ENCODE data around the gene GXYLT2. TPM values are rescaled to one million over a fixed set of nuclear protein-coding genes. Genes with fewer than 3 reads are reported as not detected.

Gene GXYLT2
- total RNA-seq, 3 donors from 2014 or later = 5.6 to 15.4 (median 7.4) TPM

DNA sequence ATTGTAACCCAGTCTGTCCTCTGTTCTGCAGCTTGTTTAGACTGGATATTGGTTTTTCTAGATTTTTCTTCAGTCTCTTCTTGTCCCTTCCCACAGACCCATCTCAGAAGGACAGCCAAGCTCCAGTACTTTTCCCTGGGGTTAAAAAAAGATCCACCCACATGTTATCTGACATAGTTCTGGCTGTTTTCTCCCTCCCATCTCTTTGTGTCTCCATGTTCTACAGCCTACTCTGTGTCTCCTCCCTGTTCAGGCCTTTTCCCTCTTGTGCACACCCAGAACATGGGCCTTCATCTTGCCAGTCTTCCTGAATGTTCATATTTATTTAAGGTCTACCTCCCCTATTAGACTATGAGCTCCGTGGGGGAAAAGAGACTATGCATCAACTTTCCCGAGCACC, 103.7 kb downstream of the GXYLT2 start:
- Histone ChIP-seq H3K9me3 (no peaks in the 10 kb centered on the region), H3K4me3 (no peak overlapping the region), H3K27me3 (no peaks in the 10 kb centered on the region), H3K4me1 (no peaks in the 10 kb centered on the region), H3K36me3 (no peaks in the 10 kb centered on the region), H3K27ac (no peak overlapping the region)
- TF ChIP-seq POLR2AphosphoS5 (IDR thresholded peaks at IDR 0.05) (no peak), POLR2A (IDR thresholded peaks at IDR 0.05) (no peak)
- DNase-seq (ENCODE audit: low spot score in 2 of 2) = no peak
- intact Hi-C loops (cut with DNase I; ENCODE audit: low total_unique reads) = no loop called here

DNA sequence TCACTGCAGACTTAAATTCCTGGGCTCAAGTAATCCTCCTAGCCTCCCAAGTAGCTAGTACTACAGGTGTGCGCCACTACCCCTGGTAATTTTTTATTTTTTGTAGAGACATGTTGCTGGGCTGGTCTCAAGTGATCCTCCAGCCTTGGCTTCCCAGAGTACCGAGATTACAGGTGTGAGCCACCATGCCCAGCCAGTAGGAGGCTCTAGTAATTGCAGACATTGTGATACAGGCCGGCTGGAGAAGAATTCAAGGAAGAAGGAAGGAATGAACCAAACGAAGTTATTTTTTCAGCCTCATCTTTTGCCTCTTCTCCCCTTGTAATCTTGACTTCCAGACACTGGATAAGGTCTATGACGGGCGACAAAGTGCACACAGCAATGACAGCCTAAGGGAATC, 105.5 kb downstream of the GXYLT2 start:
- Histone ChIP-seq H3K4me1 (no peaks in the 10 kb centered on the region), H3K9me3 (no peaks in the 10 kb centered on the region), H3K27ac (no peak overlapping the region), H3K27me3 (no peaks in the 10 kb centered on the region), H3K4me3 (no peak overlapping the region), H3K36me3 (no peaks in the 10 kb centered on the region)
- no peak for TF ChIP-seq POLR2AphosphoS5 (IDR thresholded peaks at IDR 0.05)
- TF ChIP-seq, protein P1, sequence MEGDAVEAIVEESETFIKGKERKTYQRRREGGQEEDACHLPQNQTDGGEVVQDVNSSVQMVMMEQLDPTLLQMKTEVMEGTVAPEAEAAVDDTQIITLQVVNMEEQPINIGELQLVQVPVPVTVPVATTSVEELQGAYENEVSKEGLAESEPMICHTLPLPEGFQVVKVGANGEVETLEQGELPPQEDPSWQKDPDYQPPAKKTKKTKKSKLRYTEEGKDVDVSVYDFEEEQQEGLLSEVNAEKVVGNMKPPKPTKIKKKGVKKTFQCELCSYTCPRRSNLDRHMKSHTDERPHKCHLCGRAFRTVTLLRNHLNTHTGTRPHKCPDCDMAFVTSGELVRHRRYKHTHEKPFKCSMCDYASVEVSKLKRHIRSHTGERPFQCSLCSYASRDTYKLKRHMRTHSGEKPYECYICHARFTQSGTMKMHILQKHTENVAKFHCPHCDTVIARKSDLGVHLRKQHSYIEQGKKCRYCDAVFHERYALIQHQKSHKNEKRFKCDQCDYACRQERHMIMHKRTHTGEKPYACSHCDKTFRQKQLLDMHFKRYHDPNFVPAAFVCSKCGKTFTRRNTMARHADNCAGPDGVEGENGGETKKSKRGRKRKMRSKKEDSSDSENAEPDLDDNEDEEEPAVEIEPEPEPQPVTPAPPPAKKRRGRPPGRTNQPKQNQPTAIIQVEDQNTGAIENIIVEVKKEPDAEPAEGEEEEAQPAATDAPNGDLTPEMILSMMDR (IDR thresholded peaks at IDR 0.05) = no peak
- no peak for TF ChIP-seq POLR2A (IDR thresholded peaks at IDR 0.05)
- DNase-seq (ENCODE audit: low spot score in 2 of 2) = no peak
- intact Hi-C loops (cut with DNase I; ENCODE audit: low total_unique reads) = no loop called here

DNA sequence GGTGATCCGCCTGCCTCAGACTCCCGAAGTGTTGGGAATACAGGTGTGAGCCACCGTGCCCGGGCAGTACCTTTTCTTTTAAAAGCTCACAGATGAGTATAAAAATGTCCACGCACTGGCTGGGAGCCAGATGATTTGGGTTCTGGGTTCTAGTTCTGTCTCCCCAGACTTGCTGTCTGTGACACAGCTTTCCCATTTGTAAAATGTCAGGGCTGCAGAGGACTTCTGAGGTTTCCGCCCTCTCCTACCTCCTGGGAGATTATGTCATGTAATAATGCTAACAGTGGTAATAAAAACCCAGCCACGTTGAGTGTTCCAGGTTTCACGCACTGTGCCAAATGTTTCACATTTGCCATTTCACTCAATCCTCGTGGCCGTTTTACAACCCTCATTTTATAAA, 107.5 kb downstream of the GXYLT2 start:
- no peak overlapping the region for H3K27ac ChIP-seq
- DNase-seq (ENCODE audit: low spot score in 2 of 2) = no peak
- TF ChIP-seq, protein P1 (IDR thresholded peaks at IDR 0.05) = no peak
- TF ChIP-seq POLR2AphosphoS5 (IDR thresholded peaks at IDR 0.05) (no peak), POLR2A (IDR thresholded peaks at IDR 0.05) (no peak)
- H3K36me3 ChIP-seq = no peaks in the 10 kb centered on the region
- no peaks in the 10 kb centered on the region for H3K27me3 ChIP-seq
- intact Hi-C loops (cut with DNase I; ENCODE audit: low total_unique reads) = no loop called here
- H3K4me3 ChIP-seq = no peak overlapping the region
- H3K4me1 ChIP-seq = no peaks in the 10 kb centered on the region
- H3K9me3 ChIP-seq = no peaks in the 10 kb centered on the region

DNA sequence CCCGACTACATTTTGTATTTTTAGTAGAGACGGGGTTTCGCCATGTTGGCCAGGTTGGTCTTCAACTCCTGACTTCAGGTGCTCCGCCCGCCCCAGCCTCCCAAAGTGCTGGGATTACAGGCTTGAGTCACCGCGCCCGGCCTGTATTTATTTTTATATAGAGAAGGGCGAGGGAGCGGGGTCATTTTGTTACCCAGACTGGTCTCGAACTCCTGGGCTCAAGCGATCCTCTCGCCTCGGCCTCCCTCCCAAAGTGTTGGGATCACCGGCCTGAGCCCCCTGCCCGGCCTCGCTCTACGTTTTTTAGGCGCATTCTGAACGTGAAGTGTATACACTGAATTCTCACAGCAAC, 108.3 kb downstream of the GXYLT2 start:
- intact Hi-C loops (cut with DNase I; ENCODE audit: low total_unique reads) = no loop called here
- no peaks in the 10 kb centered on the region for H3K27me3 ChIP-seq
- peak overlapping the region; percentile 69 to 90 (median 79) for H3K4me3 ChIP-seq
- no peaks in the 10 kb centered on the region for H3K9me3 ChIP-seq
- peak overlapping the region; percentile 94 to 98 for H3K27ac ChIP-seq
- TF ChIP-seq POLR2A (IDR thresholded peaks at IDR 0.05) = no peak
- no peak for TF ChIP-seq POLR2AphosphoS5 (IDR thresholded peaks at IDR 0.05)
- TF ChIP-seq, protein P1 (IDR thresholded peaks at IDR 0.05) = no peak
- no peak for DNase-seq (ENCODE audit: low spot score in 2 of 2)
- no peaks in the 10 kb centered on the region for H3K4me1 ChIP-seq
- H3K36me3 ChIP-seq = no peaks in the 10 kb centered on the region

DNA sequence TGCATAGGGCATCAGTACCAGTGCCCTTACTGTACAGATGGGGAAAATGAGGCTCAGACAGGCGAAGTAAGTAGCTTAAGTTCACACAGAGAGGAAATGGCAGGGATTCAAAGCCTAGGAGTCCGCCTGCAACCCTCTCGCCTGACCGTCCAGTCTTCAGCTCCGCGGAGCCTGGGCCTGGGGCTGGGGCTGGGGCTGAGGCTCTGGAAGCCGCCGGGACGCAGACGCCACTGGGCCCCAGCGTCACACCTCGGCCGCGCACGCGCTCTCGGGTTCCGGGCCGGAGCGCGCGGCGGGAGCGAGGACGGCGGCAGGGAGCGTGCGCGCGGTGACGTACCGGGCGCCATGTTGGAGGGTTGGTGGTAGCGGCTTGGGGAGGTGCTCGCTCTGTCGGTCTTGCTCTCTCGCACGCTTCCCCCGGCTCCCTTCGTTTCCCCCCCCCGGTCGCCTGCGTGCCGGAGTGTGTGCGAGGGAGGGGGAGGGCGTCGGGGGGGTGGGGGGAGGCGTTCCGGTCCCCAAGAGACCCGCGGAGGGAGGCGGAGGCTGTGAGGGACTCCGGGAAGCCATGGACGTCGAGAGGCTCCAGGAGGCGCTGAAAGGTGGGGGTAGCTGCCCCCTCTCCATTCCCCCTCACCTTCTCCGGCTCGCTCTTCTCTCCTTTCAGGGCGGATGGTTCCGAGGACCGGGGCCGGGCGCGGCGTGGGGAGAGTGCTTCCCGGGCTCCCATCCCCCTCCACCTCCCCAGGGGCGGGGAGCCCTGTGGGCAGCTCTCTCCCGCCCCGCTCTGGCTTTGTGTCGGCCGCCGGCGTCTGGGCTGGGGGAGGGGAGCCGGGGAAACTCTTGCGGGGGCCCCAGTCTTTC, 108.9 kb downstream of the GXYLT2 start, which contains the start of gene PPP4R2:
TSS of gene PPP4R2 (plus strand) at position 339 of the 861 bp plus-strand sequence. CDS start at position 566, 227 bp downstream.
- H3K27me3 ChIP-seq = no peaks in the 10 kb centered on the region
- no peaks in the 10 kb centered on the region for H3K36me3 ChIP-seq
- no peaks in the 10 kb centered on the region for H3K4me1 ChIP-seq
- peak within 1 kb of the TSS; percentile 69 to 90 (median 79) for H3K4me3 ChIP-seq
- peak; percentile 77 to 81 for DNase-seq (ENCODE audit: low spot score in 2 of 2)
- TF ChIP-seq POLR2A (IDR thresholded peaks at IDR 0.05) = peak; percentile 47
- TF ChIP-seq, protein P1 (IDR thresholded peaks at IDR 0.05) = no peak
- peak in 2 of 3 donors; percentile 76 to 95 for TF ChIP-seq POLR2AphosphoS5 (IDR thresholded peaks at IDR 0.05)
- no peaks in the 10 kb centered on the region for H3K9me3 ChIP-seq
- intact Hi-C loops (cut with DNase I; ENCODE audit: low total_unique reads) = no loop called here
- H3K27ac ChIP-seq = peak within 1 kb of the TSS; percentile 94 to 98
